ENCODE results near the gene CRB3. TPM values are rescaled to one million over a fixed set of nuclear protein-coding genes. Genes with fewer than 3 reads are reported as not detected.
A peak's percentile ranks its signal among the peaks of the same experiment; 100 is the strongest.

Gene CRB3
- total and polyA plus RNA-seq, 9 of the 15 experiments (the other 6 are each of a cell fraction or from before 2014, with no cell fraction given) = 0.49 TPM; not detected in 8

DNA sequence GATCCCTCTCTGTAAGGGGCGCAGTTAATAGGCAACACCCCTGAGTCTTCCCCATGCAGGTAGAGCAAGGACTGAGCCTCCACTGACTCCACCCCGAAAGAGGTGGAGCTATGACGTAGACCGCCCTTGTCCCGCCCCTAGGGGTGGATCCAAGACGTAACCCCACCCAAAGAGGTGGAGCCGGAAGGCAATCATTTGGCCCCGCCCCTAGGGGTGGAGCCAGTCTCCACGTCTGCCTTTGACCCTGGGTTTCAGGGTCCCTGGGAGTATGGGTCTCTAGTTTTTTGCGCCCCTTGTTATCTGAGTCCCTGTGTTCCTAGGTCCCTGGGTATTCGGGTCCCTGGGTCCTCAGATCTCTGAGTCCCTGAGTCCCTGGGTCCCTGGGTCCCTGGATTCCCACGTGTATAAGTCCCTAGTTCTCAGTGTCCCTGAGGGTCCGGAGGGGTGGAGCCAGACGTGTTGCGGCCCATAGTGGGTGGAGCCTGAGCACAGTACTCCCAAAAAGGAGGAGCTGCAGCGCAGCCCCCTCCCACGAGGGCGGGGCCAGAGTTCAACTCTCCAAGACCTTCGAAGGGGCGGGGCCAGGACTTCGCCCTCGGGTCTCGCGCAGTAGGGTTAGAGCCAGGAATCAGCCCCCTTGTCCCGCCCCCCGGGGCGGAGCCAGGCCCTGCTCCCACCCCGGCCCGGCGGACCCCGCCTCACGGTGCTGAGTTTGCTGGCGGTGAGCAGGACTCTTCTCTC lies 12.3 kb downstream of the CRB3 start (continued):
- TF ChIP-seq, protein P1, sequence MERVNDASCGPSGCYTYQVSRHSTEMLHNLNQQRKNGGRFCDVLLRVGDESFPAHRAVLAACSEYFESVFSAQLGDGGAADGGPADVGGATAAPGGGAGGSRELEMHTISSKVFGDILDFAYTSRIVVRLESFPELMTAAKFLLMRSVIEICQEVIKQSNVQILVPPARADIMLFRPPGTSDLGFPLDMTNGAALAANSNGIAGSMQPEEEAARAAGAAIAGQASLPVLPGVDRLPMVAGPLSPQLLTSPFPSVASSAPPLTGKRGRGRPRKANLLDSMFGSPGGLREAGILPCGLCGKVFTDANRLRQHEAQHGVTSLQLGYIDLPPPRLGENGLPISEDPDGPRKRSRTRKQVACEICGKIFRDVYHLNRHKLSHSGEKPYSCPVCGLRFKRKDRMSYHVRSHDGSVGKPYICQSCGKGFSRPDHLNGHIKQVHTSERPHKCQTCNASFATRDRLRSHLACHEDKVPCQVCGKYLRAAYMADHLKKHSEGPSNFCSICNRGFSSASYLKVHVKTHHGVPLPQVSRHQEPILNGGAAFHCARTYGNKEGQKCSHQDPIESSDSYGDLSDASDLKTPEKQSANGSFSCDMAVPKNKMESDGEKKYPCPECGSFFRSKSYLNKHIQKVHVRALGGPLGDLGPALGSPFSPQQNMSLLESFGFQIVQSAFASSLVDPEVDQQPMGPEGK (CRISPR knock-in tag; IDR thresholded peaks at IDR 0.05; ENCODE audit: borderline replicate concordance) = no peak
- TF ChIP-seq HCFC1 (IDR thresholded peaks at IDR 0.05; ENCODE audit: low read depth, low read length) (no peak), CHD2 (IDR thresholded peaks at IDR 0.05; ENCODE audit: low read depth, low read length) (no peak), DLX4 (CRISPR knock-in tag; IDR thresholded peaks at IDR 0.05) (no peak), ZNF561 (CRISPR knock-in tag; conservative IDR thresholded peaks at IDR 0.05) (no peak), ZNF41 (CRISPR knock-in tag; conservative IDR thresholded peaks at IDR 0.05) (no peak), NBN (IDR thresholded peaks at IDR 0.05; ENCODE audit: low read depth) (no peak), ZBTB17 (CRISPR knock-in tag; IDR thresholded peaks at IDR 0.05) (no peak), NR2C1 (IDR thresholded peaks at IDR 0.05) (0 out of 2 replicates have a peak, but pooled peaks have one; percentile 16), NR2C1 (tag; IDR thresholded peaks at IDR 0.05) (no peak), ELK1 (CRISPR knock-in tag; IDR thresholded peaks at IDR 0.05) (no peak), DNMT1 (IDR thresholded peaks at IDR 0.05) (no peak), BRCA1 (IDR thresholded peaks at IDR 0.05) (no peak), BRCA1 (CRISPR knock-in tag; IDR thresholded peaks at IDR 0.05) (no peak), POLR2AphosphoS5 (IDR thresholded peaks at IDR 0.05; ENCODE audit: control insufficient read depth, insufficient read depth, low read depth, low read length) (no peak), GABPA (tag; conservative IDR thresholded peaks at IDR 0.05; ENCODE audit: low read depth) (no peak)
- TF ChIP-seq, protein P2, sequence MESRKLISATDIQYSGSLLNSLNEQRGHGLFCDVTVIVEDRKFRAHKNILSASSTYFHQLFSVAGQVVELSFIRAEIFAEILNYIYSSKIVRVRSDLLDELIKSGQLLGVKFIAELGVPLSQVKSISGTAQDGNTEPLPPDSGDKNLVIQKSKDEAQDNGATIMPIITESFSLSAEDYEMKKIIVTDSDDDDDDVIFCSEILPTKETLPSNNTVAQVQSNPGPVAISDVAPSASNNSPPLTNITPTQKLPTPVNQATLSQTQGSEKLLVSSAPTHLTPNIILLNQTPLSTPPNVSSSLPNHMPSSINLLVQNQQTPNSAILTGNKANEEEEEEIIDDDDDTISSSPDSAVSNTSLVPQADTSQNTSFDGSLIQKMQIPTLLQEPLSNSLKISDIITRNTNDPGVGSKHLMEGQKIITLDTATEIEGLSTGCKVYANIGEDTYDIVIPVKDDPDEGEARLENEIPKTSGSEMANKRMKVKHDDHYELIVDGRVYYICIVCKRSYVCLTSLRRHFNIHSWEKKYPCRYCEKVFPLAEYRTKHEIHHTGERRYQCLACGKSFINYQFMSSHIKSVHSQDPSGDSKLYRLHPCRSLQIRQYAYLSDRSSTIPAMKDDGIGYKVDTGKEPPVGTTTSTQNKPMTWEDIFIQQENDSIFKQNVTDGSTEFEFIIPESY (CRISPR knock-in tag; IDR thresholded peaks at IDR 0.05) = 0 out of 2 replicates have a peak, but pooled peaks have one; percentile 20
- TF ChIP-seq, protein P3, sequence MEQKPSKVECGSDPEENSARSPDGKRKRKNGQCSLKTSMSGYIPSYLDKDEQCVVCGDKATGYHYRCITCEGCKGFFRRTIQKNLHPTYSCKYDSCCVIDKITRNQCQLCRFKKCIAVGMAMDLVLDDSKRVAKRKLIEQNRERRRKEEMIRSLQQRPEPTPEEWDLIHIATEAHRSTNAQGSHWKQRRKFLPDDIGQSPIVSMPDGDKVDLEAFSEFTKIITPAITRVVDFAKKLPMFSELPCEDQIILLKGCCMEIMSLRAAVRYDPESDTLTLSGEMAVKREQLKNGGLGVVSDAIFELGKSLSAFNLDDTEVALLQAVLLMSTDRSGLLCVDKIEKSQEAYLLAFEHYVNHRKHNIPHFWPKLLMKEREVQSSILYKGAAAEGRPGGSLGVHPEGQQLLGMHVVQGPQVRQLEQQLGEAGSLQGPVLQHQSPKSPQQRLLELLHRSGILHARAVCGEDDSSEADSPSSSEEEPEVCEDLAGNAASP (IDR thresholded peaks at IDR 0.05) = no peak
- TF ChIP-seq, protein P4, sequence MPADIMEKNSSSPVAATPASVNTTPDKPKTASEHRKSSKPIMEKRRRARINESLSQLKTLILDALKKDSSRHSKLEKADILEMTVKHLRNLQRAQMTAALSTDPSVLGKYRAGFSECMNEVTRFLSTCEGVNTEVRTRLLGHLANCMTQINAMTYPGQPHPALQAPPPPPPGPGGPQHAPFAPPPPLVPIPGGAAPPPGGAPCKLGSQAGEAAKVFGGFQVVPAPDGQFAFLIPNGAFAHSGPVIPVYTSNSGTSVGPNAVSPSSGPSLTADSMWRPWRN (IDR thresholded peaks at IDR 0.05; ENCODE audit: low read depth) = no peak
- TF ChIP-seq, protein P5, sequence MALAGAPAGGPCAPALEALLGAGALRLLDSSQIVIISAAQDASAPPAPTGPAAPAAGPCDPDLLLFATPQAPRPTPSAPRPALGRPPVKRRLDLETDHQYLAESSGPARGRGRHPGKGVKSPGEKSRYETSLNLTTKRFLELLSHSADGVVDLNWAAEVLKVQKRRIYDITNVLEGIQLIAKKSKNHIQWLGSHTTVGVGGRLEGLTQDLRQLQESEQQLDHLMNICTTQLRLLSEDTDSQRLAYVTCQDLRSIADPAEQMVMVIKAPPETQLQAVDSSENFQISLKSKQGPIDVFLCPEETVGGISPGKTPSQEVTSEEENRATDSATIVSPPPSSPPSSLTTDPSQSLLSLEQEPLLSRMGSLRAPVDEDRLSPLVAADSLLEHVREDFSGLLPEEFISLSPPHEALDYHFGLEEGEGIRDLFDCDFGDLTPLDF (CRISPR knock-in tag; IDR thresholded peaks at IDR 0.05) = no peak

Data from K562 (cell line).